ENCODE measurements around the gene DIAPH3.

DNA sequence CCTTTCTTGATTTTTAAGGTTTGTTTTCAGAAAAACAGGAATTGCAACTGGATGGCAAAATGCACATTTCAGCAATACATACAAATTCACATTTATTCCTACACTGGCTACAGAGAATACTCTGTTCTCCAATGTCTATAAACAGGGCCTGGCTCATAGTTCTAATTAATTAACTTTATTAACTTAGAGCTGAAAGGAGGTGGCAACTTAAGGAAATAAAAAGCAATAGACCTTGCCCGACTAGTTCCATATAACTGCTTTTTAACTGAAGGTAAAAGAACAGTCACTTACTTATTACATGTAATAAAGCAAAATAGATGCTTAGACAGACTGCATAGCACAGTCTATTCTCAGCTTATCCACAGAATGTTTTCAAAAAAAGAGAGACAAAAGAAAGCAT is 498.5 kb downstream of the DIAPH3 start:
- TF ChIP-seq POLR2A (IDR thresholded peaks at IDR 0.05) (no peak), EP300 (IDR thresholded peaks at IDR 0.05) (no peak)
- TF ChIP-seq, protein P1, sequence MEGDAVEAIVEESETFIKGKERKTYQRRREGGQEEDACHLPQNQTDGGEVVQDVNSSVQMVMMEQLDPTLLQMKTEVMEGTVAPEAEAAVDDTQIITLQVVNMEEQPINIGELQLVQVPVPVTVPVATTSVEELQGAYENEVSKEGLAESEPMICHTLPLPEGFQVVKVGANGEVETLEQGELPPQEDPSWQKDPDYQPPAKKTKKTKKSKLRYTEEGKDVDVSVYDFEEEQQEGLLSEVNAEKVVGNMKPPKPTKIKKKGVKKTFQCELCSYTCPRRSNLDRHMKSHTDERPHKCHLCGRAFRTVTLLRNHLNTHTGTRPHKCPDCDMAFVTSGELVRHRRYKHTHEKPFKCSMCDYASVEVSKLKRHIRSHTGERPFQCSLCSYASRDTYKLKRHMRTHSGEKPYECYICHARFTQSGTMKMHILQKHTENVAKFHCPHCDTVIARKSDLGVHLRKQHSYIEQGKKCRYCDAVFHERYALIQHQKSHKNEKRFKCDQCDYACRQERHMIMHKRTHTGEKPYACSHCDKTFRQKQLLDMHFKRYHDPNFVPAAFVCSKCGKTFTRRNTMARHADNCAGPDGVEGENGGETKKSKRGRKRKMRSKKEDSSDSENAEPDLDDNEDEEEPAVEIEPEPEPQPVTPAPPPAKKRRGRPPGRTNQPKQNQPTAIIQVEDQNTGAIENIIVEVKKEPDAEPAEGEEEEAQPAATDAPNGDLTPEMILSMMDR (IDR thresholded peaks at IDR 0.05): no peak
